PC-9 (cell line): ENCODE measurements around the gene GPLD1. TPM values are rescaled to one million over a fixed set of nuclear protein-coding genes. Genes with fewer than 3 reads are reported as not detected.

ENCODE experiments used
- BruUV-seq: library from RNA; stranded (reverse); fragments of 400-500 nt; replicated peaks from 2 replicates; lab custom pipeline; 2021; lab: Mats Ljungman, UMichigan
- CTCF ChIA-PET: fragments of 300-600 bp; sonication (Branson Sonifier 250); formaldehyde crosslinking; loops from one replicate; lab custom pipeline; 2022; ENCODE audit warnings: antibody characterized with exemption; lab: Charles Lee
- POLR2A ChIA-PET: fragments of 300-600 bp; sonication (Branson Sonifier 250); formaldehyde crosslinking; loops from one replicate; lab custom pipeline; 2022; ENCODE audit warnings: antibody characterized with exemption; ENCODE audit not compliant: unreplicated experiment; lab: Charles Lee
- DNase-seq, 2 experiments: peaks; one replicate each; pipeline versions ENCODE4 v3.0.0 to v3.0.0-alpha.2; 2015 to 2022; ENCODE audit warnings: mixed read lengths in 1 of 2
- H2AFZ ChIP-seq: fragments of 200-600 bp; sonication (generic); 2 replicates; pipeline ENCODE4 v1.8.1; 2017; ENCODE audit warnings: antibody characterized with exemption
- H3F3A ChIP-seq: fragments of 200-600 bp; sonication (generic); 2 replicates; pipeline ENCODE4 v1.8.1; 2017; ENCODE audit warnings: antibody characterized with exemption, mild to moderate bottlenecking, low read depth; ENCODE audit not compliant: insufficient read depth
- H3K27ac ChIP-seq: fragments of 200-600 bp; sonication (generic); 2 replicates; pipeline ENCODE4 v1.6.1; 2016; ENCODE audit warnings: mixed run types
- H3K27me3 ChIP-seq: fragments of 200-600 bp; sonication (generic); 2 replicates; pipeline ENCODE4 v1.6.1; 2016; ENCODE audit warnings: low read depth, mixed run types; ENCODE audit not compliant: insufficient read depth
- H3K36me3 ChIP-seq: fragments of 200-600 bp; sonication (generic); 2 replicates; pipeline ENCODE4 v1.6.1; 2016; ENCODE audit warnings: low read depth, mixed run types
- H3K4me1 ChIP-seq: fragments of 200-600 bp; sonication (generic); replicated peaks from 2 replicates; pipeline ENCODE4 v1.6.1; 2016; ENCODE audit warnings: mixed run types; ENCODE audit not compliant: insufficient read depth
- H3K4me2 ChIP-seq: fragments of 200-600 bp; sonication (generic); 2 replicates; pipeline ENCODE4 v1.6.1; 2017; ENCODE audit warnings: mixed run types
- H3K4me3 ChIP-seq: fragments of 200-600 bp; sonication (generic); 2 replicates; pipeline ENCODE4 v1.6.1; 2016; ENCODE audit warnings: mixed run types
- H3K79me2 ChIP-seq: fragments of 200-600 bp; sonication (generic); 2 replicates; pipeline ENCODE4 v1.6.1; 2017; ENCODE audit warnings: low read depth, mixed run types
- H3K9me2 ChIP-seq: fragments of 200-600 bp; sonication (generic); 2 replicates; pipeline ENCODE4 v1.8.1; 2017; ENCODE audit warnings: mild to moderate bottlenecking; ENCODE audit not compliant: insufficient read depth
- H3K9me3 ChIP-seq: fragments of 200-600 bp; sonication (generic); 2 replicates; pipeline ENCODE4 v1.8.1; 2016; ENCODE audit warnings: low read depth; ENCODE audit not compliant: insufficient read depth
- H4K20me1 ChIP-seq: fragments of 200-600 bp; sonication (generic); 2 replicates; pipeline ENCODE4 v1.8.1; 2017; ENCODE audit not compliant: insufficient read depth
- EZH2 ChIP-seq: fragments of 200-600 bp; sonication (generic); IDR thresholded peaks from 2 replicates; pipeline ENCODE4 v1.8.0; 2017; ENCODE audit warnings: antibody characterized with exemption, low read depth
- intact Hi-C: fragments of 100-400 bp; cut with micrococcal nuclease; formaldehyde crosslinking; loops from one replicate; pipeline ENCODE4 v1.10.0; 2022; ENCODE audit not compliant: unreplicated experiment
- total RNA-seq: library from RNA; stranded (reverse); gene quantifications from 2 replicates; pipeline ENCODE4 v1.2.3, GENCODE V29; 2021
- TF ChIP-seq, protein P1 (sequence below): fragments of 200-600 bp; sonication (generic); conservative IDR thresholded peaks from 2 replicates; pipeline ENCODE4 v1.6.1; 2017; ENCODE audit warnings: mixed run types, antibody characterized with exemption, mild to moderate bottlenecking, moderate library complexity

GPLD1 gene
- total RNA-seq, 1 experiment from 2014 or later = 2.0 TPM

DNA sequence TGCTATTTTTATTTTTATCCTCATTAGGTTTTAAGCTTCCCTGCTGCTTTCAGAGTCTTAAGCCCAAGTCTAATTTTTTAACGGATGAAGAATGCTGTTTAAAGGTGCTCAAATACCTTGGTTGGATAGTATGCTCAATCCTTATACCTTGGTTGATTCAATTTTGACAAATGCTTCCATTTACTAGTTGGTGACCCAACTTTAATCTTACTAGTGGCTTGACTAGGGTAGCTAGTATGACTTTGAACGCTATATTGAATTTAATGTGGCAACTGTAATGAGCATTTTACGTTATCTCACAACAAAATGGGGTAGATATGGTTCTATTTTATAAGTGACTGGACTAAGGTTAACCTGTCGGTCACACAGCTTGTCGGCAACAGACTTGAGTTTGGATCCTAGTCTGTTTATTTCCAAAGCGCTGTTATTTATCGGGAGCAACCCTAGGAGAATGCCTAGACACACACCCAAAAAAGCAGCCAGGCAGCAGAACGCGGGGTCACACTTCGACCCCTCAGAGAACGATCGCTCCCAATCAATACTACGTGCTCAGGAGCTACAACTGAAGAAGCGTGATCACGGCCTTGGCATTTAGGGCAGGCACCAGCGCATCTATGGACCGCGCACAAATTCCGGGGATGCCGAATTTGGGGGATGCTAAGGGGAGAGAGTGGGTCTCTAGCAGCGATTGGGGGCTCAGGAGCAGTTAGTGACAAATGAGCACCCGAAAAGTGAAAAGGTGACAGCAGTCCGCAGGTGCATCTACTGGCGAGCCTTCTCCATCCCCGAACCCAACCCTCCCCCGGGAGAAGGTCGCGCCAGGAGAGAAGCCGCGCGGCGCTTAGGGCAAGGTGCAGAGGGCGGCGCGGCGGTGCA is 4.8 kb upstream of the GPLD1 start:
- Histone ChIP-seq H3K27ac (no peak overlapping the region), H2AFZ (peak overlapping the region; percentile 97), H3K9me2 (no peaks in the 10 kb centered on the region), H3K4me3 (peak overlapping the region; percentile 92), H3F3A (peaks cover 28% of the 10 kb centered on the region), H3K27me3 (no peaks in the 10 kb centered on the region), H3K4me1 (peaks cover 34% of the 10 kb centered on the region), H3K36me3 (no peaks in the 10 kb centered on the region), H3K79me2 (no peaks in the 10 kb centered on the region), H4K20me1 (no peaks in the 10 kb centered on the region), H3K4me2 (peak overlapping the region; percentile 97), H3K9me3 (no peaks in the 10 kb centered on the region)
- TF ChIP-seq, protein P1, sequence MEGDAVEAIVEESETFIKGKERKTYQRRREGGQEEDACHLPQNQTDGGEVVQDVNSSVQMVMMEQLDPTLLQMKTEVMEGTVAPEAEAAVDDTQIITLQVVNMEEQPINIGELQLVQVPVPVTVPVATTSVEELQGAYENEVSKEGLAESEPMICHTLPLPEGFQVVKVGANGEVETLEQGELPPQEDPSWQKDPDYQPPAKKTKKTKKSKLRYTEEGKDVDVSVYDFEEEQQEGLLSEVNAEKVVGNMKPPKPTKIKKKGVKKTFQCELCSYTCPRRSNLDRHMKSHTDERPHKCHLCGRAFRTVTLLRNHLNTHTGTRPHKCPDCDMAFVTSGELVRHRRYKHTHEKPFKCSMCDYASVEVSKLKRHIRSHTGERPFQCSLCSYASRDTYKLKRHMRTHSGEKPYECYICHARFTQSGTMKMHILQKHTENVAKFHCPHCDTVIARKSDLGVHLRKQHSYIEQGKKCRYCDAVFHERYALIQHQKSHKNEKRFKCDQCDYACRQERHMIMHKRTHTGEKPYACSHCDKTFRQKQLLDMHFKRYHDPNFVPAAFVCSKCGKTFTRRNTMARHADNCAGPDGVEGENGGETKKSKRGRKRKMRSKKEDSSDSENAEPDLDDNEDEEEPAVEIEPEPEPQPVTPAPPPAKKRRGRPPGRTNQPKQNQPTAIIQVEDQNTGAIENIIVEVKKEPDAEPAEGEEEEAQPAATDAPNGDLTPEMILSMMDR = no peak
- no peak for TF ChIP-seq EZH2
- DNase-seq = no peak
- ChIA-PET POLR2A (no interaction called here), CTCF (interaction anchor here (1.0 kb wide), 1 partner anchor 27 kb away, joined by 10 read pairs; no protein-coding TSS in a partner anchor)
- no TSS peak for BruUV-seq
- intact Hi-C loops = loop anchor here (2.0 kb wide), 1 partner anchor 65 kb away; no protein-coding TSS in a partner anchor

GRCh38 chr6:24492475-24492874 is 3.1 kb upstream of the GPLD1 start:
- H3K4me1 ChIP-seq = peaks cover 35% of the 10 kb centered on the region
- H4K20me1 ChIP-seq = no peaks in the 10 kb centered on the region
- POLR2A ChIA-PET = no interaction called here
- DNase-seq = no peak
- no peak overlapping the region for H2AFZ ChIP-seq
- BruUV-seq = no TSS peak
- H3K9me3 ChIP-seq = no peaks in the 10 kb centered on the region
- H3K4me3 ChIP-seq = no peak overlapping the region
- H3K9me2 ChIP-seq = no peaks in the 10 kb centered on the region; the same call in 1 of the 2 replicates
- H3K79me2 ChIP-seq = no peaks in the 10 kb centered on the region
- intact Hi-C loops = no loop called here
- CTCF ChIA-PET = interaction anchor here (0.6 kb wide), 1 partner anchor 229 kb away, joined by 4 read pairs; no protein-coding TSS in a partner anchor
- no peak overlapping the region for H3K27ac ChIP-seq
- TF ChIP-seq, protein P1 = no peak
- TF ChIP-seq EZH2 = no peak
- peaks cover 29% of the 10 kb centered on the region for H3F3A ChIP-seq
- H3K36me3 ChIP-seq = no peaks in the 10 kb centered on the region
- H3K27me3 ChIP-seq = no peaks in the 10 kb centered on the region
- H3K4me2 ChIP-seq = no peak overlapping the region

GRCh38 chr6:24490948-24491347 is 1.6 kb upstream of the GPLD1 start:
- Histone ChIP-seq H3K9me3 (no peaks in the 10 kb centered on the region), H3K36me3 (no peaks in the 10 kb centered on the region), H3K27me3 (no peaks in the 10 kb centered on the region), H3K9me2 (no peaks in the 10 kb centered on the region; the same call in 1 of the 2 replicates), H2AFZ (no peak overlapping the region), H3K4me3 (no peak overlapping the region), H3K79me2 (no peaks in the 10 kb centered on the region), H3K27ac (no peak overlapping the region), H4K20me1 (no peaks in the 10 kb centered on the region), H3K4me1 (peaks cover 32% of the 10 kb centered on the region), H3F3A (peaks cover 24% of the 10 kb centered on the region), H3K4me2 (no peak overlapping the region)
- no TSS peak for BruUV-seq
- ChIA-PET CTCF (interaction anchor here (0.6 kb wide), 1 partner anchor 76 kb away, joined by 3 read pairs; no protein-coding TSS in a partner anchor), POLR2A (no interaction called here)
- DNase-seq = no peak
- no peak for TF ChIP-seq EZH2
- TF ChIP-seq, protein P1 = no peak
- intact Hi-C loops = no loop called here
